WTC11 (cell line): ENCODE results near the gene TTC7B. TPM values are rescaled to one million over a fixed set of nuclear protein-coding genes. Genes with fewer than 3 reads are reported as not detected.

Experiments used
- ATAC-seq: fragments of 200-7000 bp; cut with Tn5 transposase; 2 replicates; pipeline ENCODE4 v1.10.0; 2021; ENCODE audit warnings: mild to moderate bottlenecking, moderate library complexity
- CTCF ChIA-PET: fragments of 300-600 bp; sonication (Branson Sonifier 250); formaldehyde crosslinking; loops from one replicate; lab custom pipeline; 2021; ENCODE audit warnings: antibody characterized with exemption; lab: Charles Lee
- POLR2A ChIA-PET: fragments of 350-600 bp; sonication (Branson Sonifier 250); formaldehyde crosslinking; loops from one replicate; lab custom pipeline; 2021; ENCODE audit warnings: antibody characterized with exemption; lab: Charles Lee
- DNase-seq: peaks from one replicate; pipeline ENCODE4 v3.0.0; 2021; ENCODE audit warnings: low spot score
- H3K27ac Mint-ChIP-seq: 2 replicates; pipeline ENCODE4 v1.8.0; 2021; ENCODE audit warnings: mixed read lengths
- H3K27me3 Mint-ChIP-seq: 2 replicates; pipeline ENCODE4 v1.8.0; 2021; ENCODE audit warnings: low read depth, mild to moderate bottlenecking, moderate library complexity, mixed read lengths
- H3K36me3 Mint-ChIP-seq: 2 replicates; pipeline ENCODE4 v1.8.0; 2021; ENCODE audit warnings: mixed read lengths
- H3K4me1 Mint-ChIP-seq: 2 replicates; pipeline ENCODE4 v1.8.0; 2022; ENCODE audit warnings: mixed read lengths
- H3K4me3 Mint-ChIP-seq: 2 replicates; pipeline ENCODE4 v1.8.0; 2021; ENCODE audit warnings: mild to moderate bottlenecking, moderate library complexity, mixed read lengths
- H3K9me3 Mint-ChIP-seq: 2 replicates; pipeline ENCODE4 v1.8.0; 2021; ENCODE audit warnings: mixed read lengths
- CBFB ChIP-seq: sonication (generic); formaldehyde crosslinking; IDR thresholded peaks from 2 replicates; pipeline ENCODE4 v1.8.1; 2022; ENCODE audit warnings: mild to moderate bottlenecking, low read depth, missing genetic modification reagents
- ETV6 ChIP-seq: sonication (generic); formaldehyde crosslinking; IDR thresholded peaks from 2 replicates; pipeline ENCODE4 v1.8.1; 2022; ENCODE audit warnings: mild to moderate bottlenecking, missing genetic modification reagents
- FOXP1 ChIP-seq: sonication (generic); formaldehyde crosslinking; IDR thresholded peaks from 2 replicates; pipeline ENCODE4 v1.8.0; 2022; ENCODE audit warnings: missing genetic modification reagents, mild to moderate bottlenecking, moderate library complexity, borderline replicate concordance
- SMAD4 ChIP-seq: sonication (generic); formaldehyde crosslinking; IDR thresholded peaks from 2 replicates; pipeline ENCODE4 v1.8.0; 2022; ENCODE audit warnings: mild to moderate bottlenecking, missing genetic modification reagents
- SOX15 ChIP-seq: fragments of 250-450 bp; sonication (Bioruptor Pico); IDR thresholded peaks from 2 replicates; pipeline ENCODE4 v1.9.0; 2021; ENCODE audit warnings: mild to moderate bottlenecking
- ZNF317 ChIP-seq: sonication (generic); formaldehyde crosslinking; IDR thresholded peaks from 2 replicates; pipeline ENCODE4 v1.8.1; 2023; ENCODE audit warnings: low read depth, mild to moderate bottlenecking, moderate library complexity, missing genetic modification reagents, borderline replicate concordance
- total RNA-seq: library from RNA; stranded (reverse); gene quantifications from 3 replicates; pipeline ENCODE4 v1.2.3, GENCODE V29; 2021
- TF ChIP-seq, protein P1 (sequence below): fragments of 250-450 bp; sonication (Bioruptor Pico); IDR thresholded peaks from 2 replicates; pipeline ENCODE4 v1.9.0; 2021; ENCODE audit warnings: mild to moderate bottlenecking, borderline replicate concordance
- TF ChIP-seq, protein P2 (sequence below): fragments of 250-450 bp; sonication (Bioruptor Pico); conservative IDR thresholded peaks from 2 replicates; pipeline ENCODE4 v1.9.0; 2021; ENCODE audit warnings: mild to moderate bottlenecking
- TF ChIP-seq, protein P3 (sequence below): sonication (generic); formaldehyde crosslinking; IDR thresholded peaks from 2 replicates; pipeline ENCODE4 v1.8.1; 2022; ENCODE audit warnings: mild to moderate bottlenecking, missing genetic modification reagents, moderate library complexity, borderline replicate concordance
- TF ChIP-seq, protein P4 (sequence below): fragments of 250-450 bp; sonication (Bioruptor Pico); IDR thresholded peaks from 2 replicates; pipeline ENCODE4 v1.9.0; 2021; ENCODE audit warnings: mild to moderate bottlenecking
- TF ChIP-seq, protein P5 (sequence below): sonication (generic); formaldehyde crosslinking; IDR thresholded peaks from 2 replicates; pipeline ENCODE4 v1.8.1; 2023; ENCODE audit warnings: mild to moderate bottlenecking, missing genetic modification reagents, moderate library complexity

Gene TTC7B
- total RNA-seq, 1 experiment from 2014 or later, result 27.6 TPM

DNA sequence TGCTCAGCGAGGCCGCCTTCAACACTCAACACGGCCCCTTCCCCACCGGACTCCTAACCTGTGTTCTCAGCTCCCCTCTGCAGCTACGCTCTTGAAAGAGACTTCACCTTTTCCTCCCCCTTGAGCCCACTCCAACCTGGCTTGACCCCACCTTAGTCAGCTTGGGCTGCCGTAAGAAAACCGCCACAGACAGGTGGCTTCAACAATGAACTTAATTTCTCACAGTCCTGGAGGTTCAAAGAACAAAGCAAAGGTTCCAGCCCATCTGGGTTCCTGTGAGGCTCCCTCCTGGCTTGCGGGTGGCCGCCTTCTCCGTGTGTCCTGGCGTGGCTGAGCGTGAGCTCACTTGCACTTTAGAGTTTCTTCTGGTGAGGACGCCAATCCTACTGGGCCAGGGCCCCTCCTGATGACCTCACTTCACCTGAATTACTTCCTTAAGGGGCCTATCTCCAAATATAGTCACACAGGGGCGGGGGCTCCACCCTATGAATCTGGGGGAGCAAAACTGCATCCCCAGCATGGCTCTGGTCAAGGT is 280.6 kb downstream of the TTC7B start (continued):
- TF ChIP-seq, protein P1, sequence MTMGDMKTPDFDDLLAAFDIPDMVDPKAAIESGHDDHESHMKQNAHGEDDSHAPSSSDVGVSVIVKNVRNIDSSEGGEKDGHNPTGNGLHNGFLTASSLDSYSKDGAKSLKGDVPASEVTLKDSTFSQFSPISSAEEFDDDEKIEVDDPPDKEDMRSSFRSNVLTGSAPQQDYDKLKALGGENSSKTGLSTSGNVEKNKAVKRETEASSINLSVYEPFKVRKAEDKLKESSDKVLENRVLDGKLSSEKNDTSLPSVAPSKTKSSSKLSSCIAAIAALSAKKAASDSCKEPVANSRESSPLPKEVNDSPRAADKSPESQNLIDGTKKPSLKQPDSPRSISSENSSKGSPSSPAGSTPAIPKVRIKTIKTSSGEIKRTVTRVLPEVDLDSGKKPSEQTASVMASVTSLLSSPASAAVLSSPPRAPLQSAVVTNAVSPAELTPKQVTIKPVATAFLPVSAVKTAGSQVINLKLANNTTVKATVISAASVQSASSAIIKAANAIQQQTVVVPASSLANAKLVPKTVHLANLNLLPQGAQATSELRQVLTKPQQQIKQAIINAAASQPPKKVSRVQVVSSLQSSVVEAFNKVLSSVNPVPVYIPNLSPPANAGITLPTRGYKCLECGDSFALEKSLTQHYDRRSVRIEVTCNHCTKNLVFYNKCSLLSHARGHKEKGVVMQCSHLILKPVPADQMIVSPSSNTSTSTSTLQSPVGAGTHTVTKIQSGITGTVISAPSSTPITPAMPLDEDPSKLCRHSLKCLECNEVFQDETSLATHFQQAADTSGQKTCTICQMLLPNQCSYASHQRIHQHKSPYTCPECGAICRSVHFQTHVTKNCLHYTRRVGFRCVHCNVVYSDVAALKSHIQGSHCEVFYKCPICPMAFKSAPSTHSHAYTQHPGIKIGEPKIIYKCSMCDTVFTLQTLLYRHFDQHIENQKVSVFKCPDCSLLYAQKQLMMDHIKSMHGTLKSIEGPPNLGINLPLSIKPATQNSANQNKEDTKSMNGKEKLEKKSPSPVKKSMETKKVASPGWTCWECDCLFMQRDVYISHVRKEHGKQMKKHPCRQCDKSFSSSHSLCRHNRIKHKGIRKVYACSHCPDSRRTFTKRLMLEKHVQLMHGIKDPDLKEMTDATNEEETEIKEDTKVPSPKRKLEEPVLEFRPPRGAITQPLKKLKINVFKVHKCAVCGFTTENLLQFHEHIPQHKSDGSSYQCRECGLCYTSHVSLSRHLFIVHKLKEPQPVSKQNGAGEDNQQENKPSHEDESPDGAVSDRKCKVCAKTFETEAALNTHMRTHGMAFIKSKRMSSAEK (CRISPR knock-in tag), result no peak
- no peak for TF ChIP-seq CBFB (CRISPR knock-in tag)
- TF ChIP-seq, protein P2, sequence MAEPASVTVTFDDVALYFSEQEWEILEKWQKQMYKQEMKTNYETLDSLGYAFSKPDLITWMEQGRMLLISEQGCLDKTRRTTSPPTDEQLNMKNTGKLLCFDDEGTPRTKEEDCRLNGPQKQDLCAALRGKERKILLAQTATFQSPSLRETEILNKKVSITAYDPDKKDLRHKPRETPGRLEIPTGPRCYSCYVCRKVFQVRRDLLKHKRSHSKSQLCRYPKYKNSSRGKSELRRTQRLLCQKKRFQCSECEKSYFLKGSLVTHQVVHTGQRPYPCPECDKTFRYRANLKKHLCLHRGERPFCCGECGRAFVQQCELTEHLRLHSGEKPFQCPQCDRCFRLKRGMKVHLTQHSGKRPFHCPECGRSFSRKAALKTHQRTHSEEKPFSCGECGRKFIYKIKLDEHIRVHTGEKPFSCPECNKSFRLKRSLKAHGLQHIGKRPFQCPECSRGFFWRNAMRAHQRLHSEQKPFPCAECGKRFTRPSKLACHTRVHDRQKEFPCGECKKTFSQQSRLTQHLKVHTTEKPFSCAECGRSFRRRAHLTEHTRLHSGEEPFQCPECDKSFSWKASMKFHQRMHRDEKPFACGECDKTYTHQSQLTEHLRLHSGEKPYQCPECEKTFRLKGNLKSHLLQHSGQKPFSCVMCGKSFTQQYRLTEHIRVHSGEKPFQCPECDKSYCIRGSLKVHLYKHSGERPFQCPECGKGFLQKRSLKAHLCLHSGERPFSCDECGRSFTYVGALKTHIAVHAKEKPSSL (CRISPR knock-in tag), result no peak
- TF ChIP-seq, all 79 proteins: peak for 0

DNA sequence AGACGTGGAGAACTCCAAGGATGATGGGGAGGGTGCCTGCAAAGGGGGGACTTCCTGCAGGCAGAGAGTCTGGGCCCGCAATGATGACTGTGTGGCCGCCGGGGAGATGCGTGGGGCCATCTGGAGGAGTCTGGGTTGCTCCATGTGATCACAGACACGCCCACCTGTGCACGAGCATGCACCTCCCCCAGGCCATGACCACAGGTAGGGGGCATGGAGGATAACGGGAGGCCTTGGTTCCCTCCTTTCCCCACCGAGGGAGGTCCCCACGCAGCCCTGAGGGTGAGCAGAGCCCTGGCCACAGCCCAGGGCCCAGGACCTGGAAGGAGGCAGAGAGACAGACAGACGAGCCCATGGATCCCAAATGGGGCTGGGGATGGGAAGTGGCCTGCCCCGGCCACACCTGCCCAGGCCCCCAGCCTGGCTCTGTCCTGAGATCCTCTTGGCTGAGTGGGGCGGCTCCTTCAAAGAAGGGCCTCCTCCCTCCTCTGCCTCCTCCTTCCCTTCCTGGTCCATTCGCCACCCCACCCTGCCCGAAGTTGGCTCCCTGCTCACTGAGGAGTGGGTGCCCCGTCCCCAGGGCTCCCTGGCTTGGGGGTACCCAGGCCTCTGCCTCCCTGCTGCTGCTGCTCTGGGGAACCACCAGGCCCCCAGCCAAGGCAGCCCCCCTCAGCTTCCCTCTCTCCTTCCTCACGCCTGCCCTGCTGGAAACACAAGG is 281.2 kb downstream of the TTC7B start:
- ChIA-PET POLR2A (no interaction called here), CTCF (interaction anchor here (0.9 to 1.6 kb wide), 3 partner anchors 12 to 162 kb away, joined by 3 to 4 read pairs (median 4); no protein-coding TSS in a partner anchor)
- Mint-ChIP-seq H3K4me1 (peaks cover 17% of the 10 kb centered on the region), H3K27me3 (no peaks in the 10 kb centered on the region; the same call in 1 of the 2 replicates), H3K27ac (0 out of 2 replicates have a peak overlapping the region, but pooled peaks have one; percentile 24), H3K9me3 (no peaks in the 10 kb centered on the region), H3K4me3 (no peak overlapping the region), H3K36me3 (no peaks in the 10 kb centered on the region)
- peak; percentile 44; the same call in 1 of the 2 replicates for ATAC-seq
- DNase-seq, result no peak
- TF ChIP-seq, protein P3, sequence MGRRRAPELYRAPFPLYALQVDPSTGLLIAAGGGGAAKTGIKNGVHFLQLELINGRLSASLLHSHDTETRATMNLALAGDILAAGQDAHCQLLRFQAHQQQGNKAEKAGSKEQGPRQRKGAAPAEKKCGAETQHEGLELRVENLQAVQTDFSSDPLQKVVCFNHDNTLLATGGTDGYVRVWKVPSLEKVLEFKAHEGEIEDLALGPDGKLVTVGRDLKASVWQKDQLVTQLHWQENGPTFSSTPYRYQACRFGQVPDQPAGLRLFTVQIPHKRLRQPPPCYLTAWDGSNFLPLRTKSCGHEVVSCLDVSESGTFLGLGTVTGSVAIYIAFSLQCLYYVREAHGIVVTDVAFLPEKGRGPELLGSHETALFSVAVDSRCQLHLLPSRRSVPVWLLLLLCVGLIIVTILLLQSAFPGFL, result no peak
- TF ChIP-seq FOXP1 (CRISPR knock-in tag), result no peak
- TF ChIP-seq, protein P4, sequence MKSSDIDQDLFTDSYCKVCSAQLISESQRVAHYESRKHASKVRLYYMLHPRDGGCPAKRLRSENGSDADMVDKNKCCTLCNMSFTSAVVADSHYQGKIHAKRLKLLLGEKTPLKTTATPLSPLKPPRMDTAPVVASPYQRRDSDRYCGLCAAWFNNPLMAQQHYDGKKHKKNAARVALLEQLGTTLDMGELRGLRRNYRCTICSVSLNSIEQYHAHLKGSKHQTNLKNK (CRISPR knock-in tag), result no peak
- TF ChIP-seq SMAD4, result no peak
- no peak for TF ChIP-seq SOX15 (CRISPR knock-in tag)
- TF ChIP-seq, protein P5, sequence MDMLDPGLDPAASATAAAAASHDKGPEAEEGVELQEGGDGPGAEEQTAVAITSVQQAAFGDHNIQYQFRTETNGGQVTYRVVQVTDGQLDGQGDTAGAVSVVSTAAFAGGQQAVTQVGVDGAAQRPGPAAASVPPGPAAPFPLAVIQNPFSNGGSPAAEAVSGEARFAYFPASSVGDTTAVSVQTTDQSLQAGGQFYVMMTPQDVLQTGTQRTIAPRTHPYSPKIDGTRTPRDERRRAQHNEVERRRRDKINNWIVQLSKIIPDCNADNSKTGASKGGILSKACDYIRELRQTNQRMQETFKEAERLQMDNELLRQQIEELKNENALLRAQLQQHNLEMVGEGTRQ (CRISPR knock-in tag), result peak; percentile 34; the same call in 1 of the 2 replicates
- no peak for TF ChIP-seq ETV6 (CRISPR knock-in tag)
- no peak for TF ChIP-seq ZNF317 (CRISPR knock-in tag)
